Upper lobe of left lung (tissue), 4 donors: ENCODE data around the gene ROR2.

ENCODE experiments used
- CTCF ChIP-seq, 6 experiments: fragments of 450-650 bp in 4 of 6; fragments of 200-600 bp in 2 of 6; sonication (generic) in 2 of 6; IDR thresholded peaks; one replicate each; pipeline ENCODE4 v1.5.1; 2016 to 2019; ENCODE audit warnings: antibody characterized with exemption in 6 of 6
- POLR2A ChIP-seq, 4 donors: fragments of 450-650 bp; IDR thresholded peaks; one replicate each; pipeline ENCODE4 v1.5.1; 2016 to 2017; ENCODE audit warnings: antibody characterized with exemption in 4 of 4, mild to moderate bottlenecking in 2 of 4

GRCh38 chr9:91946196-91946595 lies 3.8 kb downstream of the ROR2 start:
- TF ChIP-seq POLR2A (IDR thresholded peaks at IDR 0.05): no peak
- TF ChIP-seq CTCF (IDR thresholded peaks at IDR 0.05): no peak
